OCI-LY1 (cell line): ENCODE results near the gene SEMA6B.

Experiments used
- H2AFZ ChIP-seq: fragments of 200-600 bp; sonication (generic), shearing (Covaris generic); 2 replicates; pipeline ENCODE4 v1.6.0; 2014; ENCODE audit warnings: antibody characterized with exemption, mild to moderate bottlenecking, low read length
- H3F3A ChIP-seq: fragments of 200-600 bp; sonication (generic), shearing (Covaris generic); 2 replicates; pipeline ENCODE4 v1.6.0; 2014; ENCODE audit warnings: mild to moderate bottlenecking, antibody characterized with exemption, low read length, moderate library complexity; ENCODE audit not compliant: insufficient read depth
- H3K27ac ChIP-seq: fragments of 200-600 bp; sonication (generic); 2 replicates; pipeline ENCODE4 v1.5.1; 2014; ENCODE audit warnings: low read length, mixed run types, mild to moderate bottlenecking, low read depth; ENCODE audit not compliant: poor library complexity, severe bottlenecking
- H3K27me3 ChIP-seq: fragments of 200-600 bp; sonication (generic); 2 replicates; pipeline ENCODE4 v1.6.0; 2014; ENCODE audit warnings: antibody characterized with exemption, mild to moderate bottlenecking, low read length, moderate library complexity; ENCODE audit not compliant: insufficient read depth
- H3K36me3 ChIP-seq: fragments of 200-600 bp; sonication (generic); 2 replicates; pipeline ENCODE4 v1.6.1; 2014; ENCODE audit warnings: mild to moderate bottlenecking, antibody characterized with exemption, low read length, moderate library complexity, mixed read lengths; ENCODE audit not compliant: insufficient read depth
- H3K4me1 ChIP-seq: fragments of 200-600 bp; sonication (generic); 2 replicates; pipeline ENCODE4 v1.5.1; 2014; ENCODE audit warnings: mild to moderate bottlenecking, low read length, moderate library complexity; ENCODE audit not compliant: insufficient read depth, severe bottlenecking
- H3K4me2 ChIP-seq: fragments of 200-600 bp; sonication (generic), shearing (Covaris generic); 2 replicates; pipeline ENCODE4 v1.6.1; 2014; ENCODE audit warnings: low read length
- H3K4me3 ChIP-seq: fragments of 200-600 bp; sonication (generic); 2 replicates; pipeline ENCODE4 v1.5.1; 2014; ENCODE audit warnings: low read length, low read depth, mild to moderate bottlenecking, mixed read lengths; ENCODE audit not compliant: poor library complexity, severe bottlenecking
- H3K79me2 ChIP-seq: fragments of 200-600 bp; shearing (Covaris generic); 2 replicates; pipeline ENCODE4 v1.6.1; 2016; ENCODE audit warnings: mixed run types, low read length, mixed read lengths; ENCODE audit not compliant: insufficient read depth
- H3K9ac ChIP-seq: fragments of 200-600 bp; sonication (generic), shearing (Covaris generic); 2 replicates; pipeline ENCODE4 v1.6.1; 2014; ENCODE audit warnings: mild to moderate bottlenecking, low read length, mixed read lengths
- H3K9me2 ChIP-seq: fragments of 200-600 bp; sonication (generic), shearing (Covaris generic); 2 replicates; pipeline ENCODE4 v1.6.1; 2014; ENCODE audit warnings: low read depth, mild to moderate bottlenecking, low read length, mixed read lengths
- H3K9me3 ChIP-seq: fragments of 200-600 bp; shearing (Covaris generic); 2 replicates; pipeline ENCODE4 v1.6.1; 2014; ENCODE audit warnings: low read length, mixed read lengths
- H4K20me1 ChIP-seq: fragments of 200-600 bp; sonication (generic), shearing (Covaris generic); 2 replicates; pipeline ENCODE4 v1.6.0; 2016; ENCODE audit warnings: mild to moderate bottlenecking, low read length; ENCODE audit not compliant: insufficient read depth
- EZH2 ChIP-seq: fragments of 200-600 bp; sonication (generic), shearing (Covaris generic); IDR thresholded peaks from 2 replicates; pipeline ENCODE4 v1.8.0; 2017; ENCODE audit warnings: borderline replicate concordance, mixed run types, mild to moderate bottlenecking, antibody characterized with exemption, low read length, moderate library complexity, mixed read lengths
- TF ChIP-seq, protein P1 (sequence below): fragments of 200-600 bp; sonication (generic), shearing (Covaris generic); IDR thresholded peaks from 2 replicates; pipeline ENCODE4 v1.5.1; 2017; ENCODE audit warnings: mild to moderate bottlenecking, antibody characterized with exemption, low read length, moderate library complexity, mixed read lengths

SEMA6B gene

DNA sequence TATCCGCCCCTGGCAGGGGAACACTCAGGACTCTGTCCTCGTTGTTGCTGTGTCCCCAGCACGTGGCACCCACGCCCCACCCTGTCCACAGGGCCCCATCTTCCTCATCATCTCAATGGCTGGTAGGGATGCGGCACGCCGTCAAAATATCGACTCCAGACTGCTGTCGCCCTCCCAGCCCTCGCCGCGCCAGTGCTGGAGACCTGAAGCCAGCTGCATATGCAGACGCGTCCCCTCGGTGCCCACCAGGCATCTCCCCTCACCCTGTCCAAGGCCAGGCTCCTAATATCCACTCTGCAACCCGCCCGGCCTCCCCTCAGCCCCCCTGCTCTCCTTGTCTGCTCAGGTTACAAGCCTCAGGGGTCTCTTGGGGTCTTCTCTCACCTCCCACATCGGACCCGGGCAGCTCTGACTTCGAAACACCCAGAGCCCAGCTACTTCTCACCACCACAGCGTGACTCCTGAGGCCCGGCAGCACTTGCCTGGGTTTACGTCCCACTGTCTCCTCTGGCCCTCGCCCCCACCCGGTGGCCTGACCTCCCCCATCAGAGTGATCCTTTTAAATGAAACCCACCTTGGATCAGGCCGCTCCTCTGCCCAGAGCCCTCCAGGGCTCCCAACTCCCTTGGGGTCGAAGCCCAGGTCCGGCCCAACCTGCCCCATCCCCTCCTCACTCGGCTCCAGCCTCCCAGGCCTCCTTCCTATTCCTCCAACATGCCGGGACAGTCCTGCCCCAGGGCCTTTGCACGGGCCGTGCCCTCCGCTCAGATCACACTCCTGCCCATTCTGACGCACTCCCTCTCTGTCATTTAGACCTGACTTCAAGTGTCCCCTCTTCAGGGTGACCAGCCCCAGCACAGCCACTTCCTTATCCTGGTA lies 53.7 kb downstream of the SEMA6B start:
- H3K36me3 ChIP-seq: peaks cover 14% of the 10 kb centered on the region

GRCh38 chr19:4504891-4505569 lies 54.5 kb downstream of the SEMA6B start:
- no peak overlapping the region for H3K4me2 ChIP-seq

More for the DNA sequence above, 53.7 kb downstream of the SEMA6B start:
- no peak overlapping the region for H3K4me3 ChIP-seq
- H3K4me1 ChIP-seq: no peaks in the 10 kb centered on the region
- no peaks in the 10 kb centered on the region for H3K9me3 ChIP-seq
- no peaks in the 10 kb centered on the region for H3F3A ChIP-seq
- no peak for TF ChIP-seq EZH2
- TF ChIP-seq, protein P1, sequence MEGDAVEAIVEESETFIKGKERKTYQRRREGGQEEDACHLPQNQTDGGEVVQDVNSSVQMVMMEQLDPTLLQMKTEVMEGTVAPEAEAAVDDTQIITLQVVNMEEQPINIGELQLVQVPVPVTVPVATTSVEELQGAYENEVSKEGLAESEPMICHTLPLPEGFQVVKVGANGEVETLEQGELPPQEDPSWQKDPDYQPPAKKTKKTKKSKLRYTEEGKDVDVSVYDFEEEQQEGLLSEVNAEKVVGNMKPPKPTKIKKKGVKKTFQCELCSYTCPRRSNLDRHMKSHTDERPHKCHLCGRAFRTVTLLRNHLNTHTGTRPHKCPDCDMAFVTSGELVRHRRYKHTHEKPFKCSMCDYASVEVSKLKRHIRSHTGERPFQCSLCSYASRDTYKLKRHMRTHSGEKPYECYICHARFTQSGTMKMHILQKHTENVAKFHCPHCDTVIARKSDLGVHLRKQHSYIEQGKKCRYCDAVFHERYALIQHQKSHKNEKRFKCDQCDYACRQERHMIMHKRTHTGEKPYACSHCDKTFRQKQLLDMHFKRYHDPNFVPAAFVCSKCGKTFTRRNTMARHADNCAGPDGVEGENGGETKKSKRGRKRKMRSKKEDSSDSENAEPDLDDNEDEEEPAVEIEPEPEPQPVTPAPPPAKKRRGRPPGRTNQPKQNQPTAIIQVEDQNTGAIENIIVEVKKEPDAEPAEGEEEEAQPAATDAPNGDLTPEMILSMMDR: no peak
- H3K27ac ChIP-seq: no peak overlapping the region
- no peaks in the 10 kb centered on the region for H3K27me3 ChIP-seq
- no peaks in the 10 kb centered on the region for H3K9me2 ChIP-seq
- no peaks in the 10 kb centered on the region for H4K20me1 ChIP-seq
- H3K79me2 ChIP-seq: no peaks in the 10 kb centered on the region
- H3K4me2 ChIP-seq: no peak overlapping the region
- no peak overlapping the region for H2AFZ ChIP-seq
- H3K9ac ChIP-seq: no peak overlapping the region

GRCh38 chr19:4504297-4504701 lies 55.2 kb downstream of the SEMA6B start:
- Histone ChIP-seq H3K4me2 (no peak overlapping the region), H3K9me2 (no peaks in the 10 kb centered on the region), H3K9ac (no peak overlapping the region), H3K27ac (no peak overlapping the region), H3K4me3 (no peak overlapping the region), H3F3A (no peaks in the 10 kb centered on the region), H3K79me2 (no peaks in the 10 kb centered on the region), H3K9me3 (no peaks in the 10 kb centered on the region), H3K27me3 (no peaks in the 10 kb centered on the region), H3K4me1 (no peaks in the 10 kb centered on the region), H3K36me3 (peaks cover 16% of the 10 kb centered on the region), H2AFZ (no peak overlapping the region), H4K20me1 (no peaks in the 10 kb centered on the region)
- TF ChIP-seq, protein P1: no peak
- no peak for TF ChIP-seq EZH2

More at GRCh38 chr19:4504891-4505569, 54.5 kb downstream of the SEMA6B start:
- no peak overlapping the region for H3K4me3 ChIP-seq
- H3K9ac ChIP-seq: no peak overlapping the region
- peaks cover 16% of the 10 kb centered on the region for H3K36me3 ChIP-seq
- H3K9me2 ChIP-seq: no peaks in the 10 kb centered on the region
- no peaks in the 10 kb centered on the region for H3K27me3 ChIP-seq
- H3K27ac ChIP-seq: no peak overlapping the region
- no peaks in the 10 kb centered on the region for H3K4me1 ChIP-seq
- H4K20me1 ChIP-seq: no peaks in the 10 kb centered on the region
- H3K79me2 ChIP-seq: no peaks in the 10 kb centered on the region
- TF ChIP-seq EZH2: no peak
- TF ChIP-seq, protein P1: no peak
- no peaks in the 10 kb centered on the region for H3K9me3 ChIP-seq
- no peaks in the 10 kb centered on the region for H3F3A ChIP-seq
- no peak overlapping the region for H2AFZ ChIP-seq
